Gastrocnemius medialis (tissue), 4 donors: ENCODE measurements around the gene LYST. TPM values are rescaled to one million over a fixed set of nuclear protein-coding genes. Genes with fewer than 3 reads are reported as not detected.
"Not testable (repeated sequence)": the region's sequence is repeated elsewhere in the genome, so short reads cannot be mapped to it uniquely, and the experiment has no call there.

ENCODE experiments used
- ATAC-seq, 2 donors: fragments of 150-250 bp; one replicate each; pipeline ENCODE4 v1.9.1; 2016
- DNase-seq, 2 donors: peaks; one replicate each; pipeline ENCODE4 v3.0.0-alpha.2; 2019
- H3K27ac ChIP-seq, 4 donors: fragments of 200-600 bp; sonication (generic); 1 replicate in 1 of 4; 2 replicates in 3 of 4; pipeline ENCODE4 v1.5.1; 2016 to 2018; ENCODE audit warnings: mild to moderate bottlenecking in 2 of 4, moderate library complexity in 1 of 4
- H3K27me3 ChIP-seq, 3 donors: fragments of 200-600 bp; sonication (generic) in 2 of 3; 1 replicate in 1 of 3; 2 replicates in 2 of 3; pipeline versions ENCODE4 v1.5.1 to v1.6.0; 2016 to 2019; ENCODE audit warnings: mild to moderate bottlenecking in 1 of 3, moderate library complexity in 1 of 3
- H3K36me3 ChIP-seq, 2 donors: fragments of 200-600 bp; sonication (generic) in 1 of 2; one replicate each; pipeline ENCODE4 v1.5.1; 2017 to 2018
- H3K4me1 ChIP-seq, 2 donors: fragments of 200-600 bp; sonication (generic) in 1 of 2; one replicate each; pipeline ENCODE4 v1.5.1; 2016 to 2017; ENCODE audit warnings: mild to moderate bottlenecking in 2 of 2
- H3K4me3 ChIP-seq, 4 donors: fragments of 200-600 bp; sonication (generic) in 3 of 4; 1 replicate in 1 of 4; 2 replicates in 3 of 4; pipeline ENCODE4 v1.5.1; 2016 to 2019; ENCODE audit warnings: mild to moderate bottlenecking in 2 of 4
- H3K9me3 ChIP-seq, 3 donors: fragments of 200-600 bp; sonication (generic) in 2 of 3; 1 replicate in 1 of 3; 2 replicates in 2 of 3; pipeline ENCODE4 v1.5.1; 2016 to 2019
- CTCF ChIP-seq, 5 experiments: fragments of 450-650 bp in 3 of 5; fragments of 200-600 bp in 2 of 5; sonication (generic) in 2 of 5; IDR thresholded peaks in 4 of 5; conservative IDR thresholded peaks in 1 of 5; 1 replicate in 4 of 5; 2 replicates in 1 of 5; pipeline ENCODE4 v1.5.1; 2016 to 2019; ENCODE audit warnings: antibody characterized with exemption in 5 of 5, mild to moderate bottlenecking in 3 of 5, moderate library complexity in 3 of 5
- POLR2A ChIP-seq, 2 donors: fragments of 450-650 bp; IDR thresholded peaks; one replicate each; pipeline ENCODE4 v1.6.1; 2017; ENCODE audit warnings: antibody characterized with exemption in 2 of 2, mild to moderate bottlenecking in 2 of 2, moderate library complexity in 2 of 2
- in situ Hi-C, 4 donors: fragments of 200-750 bp; cut with MboI; loops; one replicate each; pipeline versions ENCODE4 v1.15.0 to v1.8.0; 2017; ENCODE audit warnings: low sequenced_read_pairs in 4 of 4
- intact Hi-C: fragments of 100-400 bp; cut with DNase I; formaldehyde crosslinking; loops from one replicate; pipeline ENCODE4 v1.15.1; 2023; ENCODE audit warnings: low total_unique reads
- total RNA-seq, 4 donors: library from RNA; depleted of rRNA; stranded (reverse); fragments of >200 nt; gene quantifications; one replicate each; pipeline versions ENCODE4 v1.1.0 to v1.2.3, GENCODE V29; 2016

The LYST gene
- total RNA-seq, 4 donors from 2014 or later, result 6.6 to 21.9 (median 10.7) TPM

GRCh38 chr1:235648407-235648907 lies 218.2 kb downstream of the LYST start:
- Histone ChIP-seq H3K4me1 (peaks cover 8 to 11% of the 10 kb centered on the region in 2 donors), H3K9me3 (no peaks in the 10 kb centered on the region), H3K4me3 (peak overlapping the region; percentile 17 to 46 (median 38)), H3K27ac (no peak overlapping the region), H3K27me3 (peaks cover 57 to 70% (median 59%) of the 10 kb centered on the region in 3 donors), H3K36me3 (no peaks in the 10 kb centered on the region)
- intact Hi-C loops (no loop called here), in situ Hi-C loops (no loop called here)
- no peak for DNase-seq
- TF ChIP-seq CTCF (IDR thresholded peaks at IDR 0.05 in 4 of 5, conservative IDR thresholded peaks at IDR 0.05 in 1 of 5) (no peak), POLR2A (IDR thresholded peaks at IDR 0.05) (no peak)
- ATAC-seq, result no peak

GRCh38 chr1:235647537-235647936 lies 219.2 kb downstream of the LYST start:
- H3K9me3 ChIP-seq, H3K27ac ChIP-seq, in situ Hi-C loops, intact Hi-C loops, H3K4me3 ChIP-seq, ATAC-seq, DNase-seq, H3K36me3 ChIP-seq: not testable (repeated sequence)
- Histone ChIP-seq H3K4me1 (peaks cover 8 to 11% of the 10 kb centered on the region in 2 donors), H3K27me3 (peaks cover 49 to 61% (median 55%) of the 10 kb centered on the region in 3 donors)

GRCh38 chr1:235646463-235646862 lies 220.2 kb downstream of the LYST start:
- no peak for DNase-seq
- no peaks in the 10 kb centered on the region for H3K36me3 ChIP-seq
- peaks cover 38 to 52% (median 46%) of the 10 kb centered on the region in 3 donors for H3K27me3 ChIP-seq
- no peak for TF ChIP-seq CTCF (IDR thresholded peaks at IDR 0.05 in 4 of 5, conservative IDR thresholded peaks at IDR 0.05 in 1 of 5)
- no peak for TF ChIP-seq POLR2A (IDR thresholded peaks at IDR 0.05)
- intact Hi-C loops (no loop called here), in situ Hi-C loops (no loop called here)
- no peaks in the 10 kb centered on the region for H3K9me3 ChIP-seq
- H3K4me1 ChIP-seq, result peaks cover 8 to 11% of the 10 kb centered on the region in 2 donors
- no peak overlapping the region for H3K4me3 ChIP-seq
- no peak for ATAC-seq
- H3K27ac ChIP-seq, result no peak overlapping the region

GRCh38 chr1:235644693-235645305 lies 221.9 kb downstream of the LYST start:
- TF ChIP-seq POLR2A (IDR thresholded peaks at IDR 0.05) (no peak), CTCF (IDR thresholded peaks at IDR 0.05 in 4 of 5, conservative IDR thresholded peaks at IDR 0.05 in 1 of 5) (no peak)
- Histone ChIP-seq H3K4me1 (peaks cover 7 to 8% of the 10 kb centered on the region in 2 donors), H3K4me3 (no peak overlapping the region), H3K36me3 (no peaks in the 10 kb centered on the region), H3K27ac (no peak overlapping the region), H3K27me3 (peaks cover 26 to 39% (median 30%) of the 10 kb centered on the region in 3 donors), H3K9me3 (no peaks in the 10 kb centered on the region)
- in situ Hi-C loops (no loop called here), intact Hi-C loops (no loop called here)
- ATAC-seq, result no peak
- no peak for DNase-seq

- peaks cover 24 to 34% (median 26%) of the 10 kb centered on the region in 3 donors for H3K27me3 ChIP-seq
- in situ Hi-C loops, result no loop called here
- ATAC-seq, result no peak
These were observed 222.6 kb downstream of the LYST start for GRCh38 chr1:235643837-235644692.

More at GRCh38 chr1:235643837-235644692, 222.6 kb downstream of the LYST start:
- H3K9me3 ChIP-seq, result no peaks in the 10 kb centered on the region
- H3K36me3 ChIP-seq, result no peaks in the 10 kb centered on the region
- DNase-seq, result no peak
- intact Hi-C loops, result no loop called here
- H3K4me3 ChIP-seq, result no peak overlapping the region
- H3K4me1 ChIP-seq, result peaks cover 3 to 7% of the 10 kb centered on the region in 2 donors
- TF ChIP-seq CTCF (IDR thresholded peaks at IDR 0.05 in 4 of 5, conservative IDR thresholded peaks at IDR 0.05 in 1 of 5) (no peak), POLR2A (IDR thresholded peaks at IDR 0.05) (no peak)
- H3K27ac ChIP-seq, result no peak overlapping the region
